Endothelial cell of umbilical vein (primary cell): ENCODE data around the gene MAP4K5. TPM values are rescaled to one million over a fixed set of nuclear protein-coding genes. Genes with fewer than 3 reads are reported as not detected.

Experiments
- BruUV-seq: library from RNA; stranded (reverse); fragments of 400-500 nt; replicated peaks from 2 replicates; lab custom pipeline; 2021; lab: Mats Ljungman, UMichigan
- CTCF ChIA-PET: fragments of 300-600, 350-600 bp; sonication (Branson Sonifier 250); formaldehyde crosslinking; loops from one replicate; lab custom pipeline; 2021; ENCODE audit warnings: antibody characterized with exemption, inconsistent platforms; lab: Charles Lee
- POLR2A ChIA-PET: fragments of 300-600, 350-600 bp; sonication (Branson Sonifier 250); formaldehyde crosslinking; loops from one replicate; lab custom pipeline; 2021; ENCODE audit warnings: antibody characterized with exemption, inconsistent platforms; lab: Charles Lee
- DNase-seq: peaks from one replicate; pipeline ENCODE4 v3.0.0-alpha.2; 2011; ENCODE audit warnings: low read depth, low spot score
- FAIRE-seq: peaks from 2 replicates; lab custom pipeline; 2011; peaks lifted over from hg19 to GRCh38; lab: Jason Lieb, UNC
- H2AFZ ChIP-seq: 2 replicates; pipeline ENCODE4 v1.6.0; 2012; ENCODE audit warnings: low read depth, low read length, control low read depth, inconsistent platforms
- H3K27ac ChIP-seq: 2 replicates; pipeline ENCODE4 v1.5.1; 2011; ENCODE audit warnings: low read depth, mild to moderate bottlenecking, control low read depth, low read length, moderate library complexity; ENCODE audit not compliant: insufficient read depth
- H3K27me3 ChIP-seq, 2 experiments: 2 replicates each; pipeline versions ENCODE4 v1.6.0 to v1.6.1; 2011; ENCODE audit warnings: low read length in 2 of 2, mixed read lengths in 1 of 2; ENCODE audit not compliant: control insufficient read depth in 2 of 2, insufficient read depth in 2 of 2
- H3K36me3 ChIP-seq, 2 experiments: 2 replicates in 1 of 2; 3 replicates in 1 of 2; pipeline ENCODE4 v1.5.1; 2011; ENCODE audit warnings: low read length in 2 of 2, mild to moderate bottlenecking in 1 of 2, moderate library complexity in 1 of 2; ENCODE audit not compliant: control insufficient read depth in 2 of 2, insufficient read depth in 2 of 2; ENCODE audit errors: extremely low read depth in 1 of 2
- H3K4me1 ChIP-seq: 3 replicates; pipeline ENCODE4 v1.5.1; 2011; ENCODE audit warnings: mild to moderate bottlenecking, low read length; ENCODE audit not compliant: control insufficient read depth, insufficient read depth; ENCODE audit errors: extremely low read depth
- H3K4me2 ChIP-seq: 2 replicates; pipeline ENCODE4 v1.6.1; 2011; ENCODE audit warnings: low read length, control low read depth, mixed read lengths; ENCODE audit not compliant: insufficient read depth
- H3K4me3 ChIP-seq, 3 experiments: fragments of 200-600 bp in 1 of 3; sonication (generic), shearing (Covaris generic) in 1 of 3; replicated peaks in 1 of 3; 2 replicates each; pipeline ENCODE4 v1.5.1; 2011 to 2016; ENCODE audit warnings: control low read depth in 3 of 3, low read length in 3 of 3, mild to moderate bottlenecking in 2 of 3, inconsistent platforms in 1 of 3, low read depth in 1 of 3, moderate library complexity in 1 of 3; ENCODE audit not compliant: insufficient read depth in 1 of 3
- H3K79me2 ChIP-seq: 2 replicates; pipeline ENCODE4 v1.6.0; 2012; ENCODE audit warnings: low read length, inconsistent platforms; ENCODE audit not compliant: control insufficient read depth, insufficient read depth
- H3K9ac ChIP-seq: replicated peaks from 2 replicates; pipeline ENCODE3; 2011; ENCODE audit warnings: low read length, control low read depth; ENCODE audit not compliant: insufficient read depth; ENCODE audit errors: extremely low read depth
- H3K9me1 ChIP-seq: replicated peaks from 3 replicates; pipeline ENCODE4 v1.6.0; 2011; ENCODE audit warnings: mild to moderate bottlenecking, low read length; ENCODE audit not compliant: control insufficient read depth, insufficient read depth; ENCODE audit errors: extremely low read depth
- H3K9me3 ChIP-seq: replicated peaks from 2 replicates; pipeline ENCODE4 v1.5.1; 2012; ENCODE audit warnings: low read length, inconsistent platforms; ENCODE audit not compliant: control insufficient read depth, insufficient read depth
- H4K20me1 ChIP-seq: replicated peaks from 2 replicates; pipeline ENCODE3; 2011; ENCODE audit warnings: mild to moderate bottlenecking, low read length; ENCODE audit not compliant: control insufficient read depth, insufficient read depth; ENCODE audit errors: extremely low read depth
- CTCF ChIP-seq, 2 donors: IDR thresholded peaks; 1 replicate in 1 of 2; 2 replicates in 1 of 2; pipeline ENCODE4 v1.5.1; 2011; ENCODE audit warnings: low read length in 2 of 2, mild to moderate bottlenecking in 2 of 2, moderate library complexity in 2 of 2, control low read depth in 1 of 2, inconsistent platforms in 1 of 2, low read depth in 1 of 2; ENCODE audit not compliant: insufficient read depth in 1 of 2; ENCODE audit errors: extremely low read depth in 1 of 2
- EZH2 ChIP-seq: IDR thresholded peaks from 2 replicates; pipeline ENCODE4 v1.6.1; 2012; ENCODE audit warnings: borderline replicate concordance, low read depth, mild to moderate bottlenecking, moderate library complexity, low read length, inconsistent platforms; ENCODE audit not compliant: severe bottlenecking
- FOS ChIP-seq: IDR thresholded peaks from 2 replicates; pipeline ENCODE4 v1.6.1; 2011; ENCODE audit warnings: mild to moderate bottlenecking, low read length, moderate library complexity, borderline replicate concordance; ENCODE audit not compliant: insufficient read depth
- GATA2 ChIP-seq: IDR thresholded peaks from 2 replicates; pipeline ENCODE4 v1.7.0; 2011; ENCODE audit warnings: low read depth, mild to moderate bottlenecking, moderate library complexity, mixed read lengths, low read length; ENCODE audit not compliant: insufficient read length, insufficient read depth
- JUN ChIP-seq: IDR thresholded peaks from 2 replicates; pipeline ENCODE4 v1.6.1; 2011; ENCODE audit warnings: borderline replicate concordance, low read depth; ENCODE audit not compliant: insufficient read length, insufficient read depth
- MAX ChIP-seq: IDR thresholded peaks from 2 replicates; pipeline ENCODE4 v1.6.1; 2011; ENCODE audit not compliant: insufficient read depth, insufficient read length
- MYC ChIP-seq: IDR thresholded peaks from one replicate; pipeline ENCODE4 v1.6.1; 2011; ENCODE audit warnings: mild to moderate bottlenecking, low read depth, low read length
- POLR2A ChIP-seq: IDR thresholded peaks from 2 replicates; pipeline ENCODE4 v1.6.1; 2012; ENCODE audit warnings: low read depth, mild to moderate bottlenecking, control low read depth, low read length
- POLR2AphosphoS5 ChIP-seq: IDR thresholded peaks from 2 replicates; pipeline ENCODE4 v1.6.1; 2012; ENCODE audit warnings: low read depth, mild to moderate bottlenecking, control low read depth, low read length, moderate library complexity; ENCODE audit not compliant: insufficient read depth
- dilution Hi-C: fragments of 300-500 bp; cut with MboI; formaldehyde crosslinking; loops from one replicate; pipeline ENCODE4 v1.15.0; 2019; ENCODE audit warnings: low sequenced_read_pairs; ENCODE audit not compliant: extremely low pct_ligation_motif_present
- intact Hi-C: fragments of 100-400 bp; cut with micrococcal nuclease; formaldehyde crosslinking; loops from one replicate; pipeline ENCODE4 v1.10.0; 2022
- polyA plus RNA-seq, 4 experiments: library from polyadenylated mRNA; depleted of rRNA in 3 of 4; stranded (reverse) in 3 of 4; unstranded in 1 of 4; fragments of >200 nt; gene quantifications; 2 replicates each; pipeline versions ENCODE4 v1.2.1 to v1.2.3, GENCODE V29; 2011 to 2012; ENCODE audit warnings: missing spikeins in 1 of 4
- total RNA-seq: library from RNA; stranded (reverse); gene quantifications from 2 replicates; pipeline ENCODE4 v1.2.3, GENCODE V29; 2021

MAP4K5 gene
- total and polyA plus RNA-seq, 2 donors (not counting 3 experiments of a cell fraction or from before 2014, with no cell fraction given) = 17.4 to 73.7 TPM

- CTCF ChIA-PET = interaction anchor here (0.9 to 1.8 kb wide), 4 partner anchors 84 to 129 kb away, joined by 3 to 9 read pairs (median 7); partner anchors contain the start of gene MAP4K5
Observed at GRCh38 chr14:50447461-50447860, 84.9 kb downstream of the MAP4K5 start.

GRCh38 chr14:50434528-50434927 is 97.8 kb downstream of the MAP4K5 start:
- H3K9me3 ChIP-seq = no peaks in the 10 kb centered on the region
- ChIA-PET CTCF (interaction anchor here (1.4 kb wide), 1 partner anchor 114 kb away, joined by 4 read pairs; no protein-coding TSS in a partner anchor), POLR2A (no interaction called here)
- dilution Hi-C loops = no loop called here
- H3K27ac ChIP-seq = no peak overlapping the region
- H3K79me2 ChIP-seq = no peaks in the 10 kb centered on the region
- no peak overlapping the region for H3K4me2 ChIP-seq
- H4K20me1 ChIP-seq = no peaks in the 10 kb centered on the region
- no peaks in the 10 kb centered on the region for H3K9me1 ChIP-seq
- H3K9ac ChIP-seq = no peak overlapping the region
- no peak for TF ChIP-seq MAX
- TF ChIP-seq GATA2 = no peak
- TF ChIP-seq POLR2AphosphoS5 = no peak
- TF ChIP-seq POLR2A = no peak
- no peak for TF ChIP-seq MYC
- no peak for TF ChIP-seq JUN
- no peak for TF ChIP-seq FOS
- no peak for TF ChIP-seq CTCF (IDR thresholded peaks at IDR 0.05; ENCODE audit: extremely low read depth in 1 of 2, insufficient read depth in 1 of 2, low read depth in 1 of 2, low read length in 2 of 2)
- no peak for TF ChIP-seq EZH2
- H3K4me1 ChIP-seq = no peaks in the 10 kb centered on the region
- FAIRE-seq (no peak), DNase-seq (no peak)
- H3K27me3 ChIP-seq = no peaks in the 10 kb centered on the region
- no peak overlapping the region for H3K4me3 ChIP-seq
- intact Hi-C loops = no loop called here
- no TSS peak for BruUV-seq
- H3K36me3 ChIP-seq = peaks cover 8 to 32% of the 10 kb centered on the region in 2 experiments
- H2AFZ ChIP-seq = no peak overlapping the region

More at GRCh38 chr14:50447461-50447860, 84.9 kb downstream of the MAP4K5 start:
- Histone ChIP-seq H3K9me1 (no peaks in the 10 kb centered on the region), H3K9me3 (no peaks in the 10 kb centered on the region), H2AFZ (no peak overlapping the region), H3K4me2 (peak overlapping the region; percentile 44), H3K27ac (peak overlapping the region; percentile 78), H3K27me3 (no peaks in the 10 kb centered on the region), H3K4me3 (no peak overlapping the region), H4K20me1 (no peaks in the 10 kb centered on the region), H3K36me3 (peaks cover 4 to 27% of the 10 kb centered on the region in 2 experiments), H3K4me1 (peaks cover 16% of the 10 kb centered on the region), H3K9ac (peak overlapping the region; percentile 9), H3K79me2 (peaks cover 1% of the 10 kb centered on the region)
- BruUV-seq = no TSS peak
- peak; percentile 81 for DNase-seq
- TF ChIP-seq FOS = peak; percentile 90
- TF ChIP-seq GATA2 = peak; percentile 82
- no peak for TF ChIP-seq POLR2AphosphoS5
- TF ChIP-seq JUN = peak; percentile 92
- POLR2A ChIA-PET = no interaction called here
- peak; percentile 72 for FAIRE-seq
- dilution Hi-C loops (no loop called here), intact Hi-C loops (loop anchor here (1.0 kb wide), 1 partner anchor 126 kb away; no protein-coding TSS in a partner anchor)
